ENCODE results near the gene THUMPD3.

THUMPD3 gene

GRCh38 chr3:9420850-9421549 lies 58.1 kb downstream of the THUMPD3 start:
- no peak for DNase-seq (ENCODE audit: low read depth)

GRCh38 chr3:9422712-9423424 lies 60.0 kb downstream of the THUMPD3 start:
- DNase-seq (ENCODE audit: low read depth): no peak

GRCh38 chr3:9428411-9428810 lies 65.6 kb downstream of the THUMPD3 start:
- no peak for DNase-seq (ENCODE audit: low read depth)

GRCh38 chr3:9430733-9431132 lies 67.9 kb downstream of the THUMPD3 start:
- DNase-seq (ENCODE audit: low read depth): no peak

GRCh38 chr3:9433627-9434521 lies 71.0 kb downstream of the THUMPD3 start:
- DNase-seq (ENCODE audit: low read depth): no peak

- no peak for DNase-seq (ENCODE audit: low read depth)
These were observed 72.5 kb downstream of the THUMPD3 start for GRCh38 chr3:9435316-9435715.
